OCI-LY7 (cell line): ENCODE results near the gene INHBB. TPM values are rescaled to one million over a fixed set of nuclear protein-coding genes. Genes with fewer than 3 reads are reported as not detected.

Experiments
- BruUV-seq: library from RNA; stranded (reverse); fragments of 400-500 nt; replicated peaks from 2 replicates; lab custom pipeline; 2021; lab: Mats Ljungman, UMichigan
- CTCF ChIA-PET: fragments of 300-600 bp; sonication (Branson Sonifier 250); formaldehyde crosslinking; loops from one replicate; lab custom pipeline; 2022; ENCODE audit warnings: antibody characterized with exemption; ENCODE audit not compliant: unreplicated experiment; lab: Charles Lee
- POLR2A ChIA-PET: fragments of 300-600 bp; sonication (Branson Sonifier 250); formaldehyde crosslinking; loops from one replicate; lab custom pipeline; 2022; ENCODE audit warnings: antibody characterized with exemption; lab: Charles Lee
- DNase-seq: peaks from one replicate; pipeline ENCODE4 v3.0.0-alpha.2; 2015; ENCODE audit warnings: low spot score
- H2AFZ ChIP-seq: fragments of 200-600 bp; sonication (generic), shearing (Covaris generic); 2 replicates; pipeline ENCODE4 v1.6.1; 2014; ENCODE audit warnings: mild to moderate bottlenecking, antibody characterized with exemption, low read length, moderate library complexity
- H3K27ac ChIP-seq: fragments of 200-600 bp; sonication (generic); 2 replicates; pipeline ENCODE4 v1.5.1; 2014; ENCODE audit warnings: mixed run types, low read depth, mild to moderate bottlenecking, moderate library complexity, low read length, inconsistent platforms; ENCODE audit not compliant: poor library complexity, severe bottlenecking
- H3K36me3 ChIP-seq: fragments of 200-600 bp; sonication (generic); 2 replicates; pipeline ENCODE4 v1.6.1; 2014; ENCODE audit warnings: mild to moderate bottlenecking, antibody characterized with exemption, low read length, moderate library complexity, mixed read lengths; ENCODE audit not compliant: insufficient read depth
- H3K4me1 ChIP-seq: fragments of 200-600 bp; sonication (generic); 2 replicates; pipeline ENCODE4 v1.5.1; 2014; ENCODE audit warnings: mild to moderate bottlenecking, low read length; ENCODE audit not compliant: insufficient read depth, poor library complexity, severe bottlenecking
- H3K4me2 ChIP-seq: fragments of 200-600 bp; sonication (generic); 2 replicates; pipeline ENCODE4 v1.6.1; 2014; ENCODE audit warnings: mild to moderate bottlenecking, low read length
- H3K4me3 ChIP-seq: fragments of 200-600 bp; sonication (generic); 2 replicates; pipeline ENCODE4 v1.5.1; 2014; ENCODE audit warnings: mild to moderate bottlenecking, low read depth, low read length; ENCODE audit not compliant: poor library complexity, severe bottlenecking
- H3K79me2 ChIP-seq: fragments of 200-600 bp; sonication (generic); 2 replicates; pipeline ENCODE4 v1.6.1; 2016; ENCODE audit warnings: low read depth, mild to moderate bottlenecking, low read length, moderate library complexity, mixed read lengths; ENCODE audit not compliant: insufficient read depth
- H3K9me2 ChIP-seq: fragments of 200-600 bp; sonication (generic); 2 replicates; pipeline ENCODE4 v1.6.1; 2016; ENCODE audit warnings: mild to moderate bottlenecking, low read length, mixed read lengths; ENCODE audit not compliant: insufficient read depth
- H3K9me3 ChIP-seq: fragments of 200-600 bp; sonication (generic); 2 replicates; pipeline ENCODE4 v1.6.1; 2014; ENCODE audit warnings: mild to moderate bottlenecking, mixed run types, low read length, mixed read lengths
- H4K20me1 ChIP-seq: fragments of 200-600 bp; sonication (generic); 2 replicates; pipeline ENCODE4 v1.6.1; 2014; ENCODE audit warnings: mild to moderate bottlenecking, antibody characterized with exemption, low read length, moderate library complexity, mixed read lengths; ENCODE audit not compliant: insufficient read depth
- EZH2phosphoT487 ChIP-seq: fragments of 200-600 bp; sonication (generic); IDR thresholded peaks from 2 replicates; pipeline ENCODE4 v1.6.1; 2018; ENCODE audit warnings: low read depth, borderline replicate concordance, mild to moderate bottlenecking, mixed run types, antibody characterized with exemption, low read length, moderate library complexity, mixed read lengths
- intact Hi-C: fragments of 100-400 bp; cut with micrococcal nuclease; formaldehyde crosslinking; loops from one replicate; pipeline ENCODE4 v1.10.0; 2022; ENCODE audit not compliant: unreplicated experiment
- total RNA-seq, 2 experiments: library from RNA; depleted of rRNA in 1 of 2; stranded (reverse); fragments of >200 nt in 1 of 2; shearing (Covaris generic) in 1 of 2; gene quantifications; 2 replicates each; pipeline ENCODE4 v1.2.3, GENCODE V29; 2014 to 2022
- TF ChIP-seq, protein P1 (sequence below): fragments of 200-600 bp; sonication (generic); conservative IDR thresholded peaks from 2 replicates; pipeline ENCODE4 v1.5.1; 2014; ENCODE audit warnings: mild to moderate bottlenecking, antibody characterized with exemption, low read length, moderate library complexity, mixed read lengths

The INHBB gene
- total RNA-seq, 2 experiments from 2014 or later, result not detected

- Histone ChIP-seq H3K4me1 (no peaks in the 10 kb centered on the region), H3K9me3 (no peaks in the 10 kb centered on the region), H3K4me2 (no peak overlapping the region), H3K36me3 (no peaks in the 10 kb centered on the region), H3K79me2 (no peaks in the 10 kb centered on the region), H3K4me3 (no peak overlapping the region), H4K20me1 (no peaks in the 10 kb centered on the region), H2AFZ (no peak overlapping the region), H3K27ac (no peak overlapping the region), H3K9me2 (no peaks in the 10 kb centered on the region)
- intact Hi-C loops, result no loop called here
- ChIA-PET CTCF (no interaction called here), POLR2A (no interaction called here)
- no TSS peak for BruUV-seq
- TF ChIP-seq EZH2phosphoT487, result no peak
- TF ChIP-seq, protein P1, sequence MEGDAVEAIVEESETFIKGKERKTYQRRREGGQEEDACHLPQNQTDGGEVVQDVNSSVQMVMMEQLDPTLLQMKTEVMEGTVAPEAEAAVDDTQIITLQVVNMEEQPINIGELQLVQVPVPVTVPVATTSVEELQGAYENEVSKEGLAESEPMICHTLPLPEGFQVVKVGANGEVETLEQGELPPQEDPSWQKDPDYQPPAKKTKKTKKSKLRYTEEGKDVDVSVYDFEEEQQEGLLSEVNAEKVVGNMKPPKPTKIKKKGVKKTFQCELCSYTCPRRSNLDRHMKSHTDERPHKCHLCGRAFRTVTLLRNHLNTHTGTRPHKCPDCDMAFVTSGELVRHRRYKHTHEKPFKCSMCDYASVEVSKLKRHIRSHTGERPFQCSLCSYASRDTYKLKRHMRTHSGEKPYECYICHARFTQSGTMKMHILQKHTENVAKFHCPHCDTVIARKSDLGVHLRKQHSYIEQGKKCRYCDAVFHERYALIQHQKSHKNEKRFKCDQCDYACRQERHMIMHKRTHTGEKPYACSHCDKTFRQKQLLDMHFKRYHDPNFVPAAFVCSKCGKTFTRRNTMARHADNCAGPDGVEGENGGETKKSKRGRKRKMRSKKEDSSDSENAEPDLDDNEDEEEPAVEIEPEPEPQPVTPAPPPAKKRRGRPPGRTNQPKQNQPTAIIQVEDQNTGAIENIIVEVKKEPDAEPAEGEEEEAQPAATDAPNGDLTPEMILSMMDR, result no peak
- DNase-seq, result no peak
Measured at GRCh38 chr2:120375251-120376020, 29.5 kb downstream of the INHBB start.

- H3K9me2 ChIP-seq, result no peaks in the 10 kb centered on the region
- TF ChIP-seq EZH2phosphoT487, result no peak
- TF ChIP-seq, protein P1, result no peak
- POLR2A ChIA-PET, result no interaction called here
Measured at GRCh38 chr2:120376101-120376500, 30.2 kb downstream of the INHBB start.

More at GRCh38 chr2:120376101-120376500, 30.2 kb downstream of the INHBB start:
- BruUV-seq, result no TSS peak
- no peaks in the 10 kb centered on the region for H4K20me1 ChIP-seq
- H3K27ac ChIP-seq, result no peak overlapping the region
- intact Hi-C loops, result no loop called here
- CTCF ChIA-PET, result no interaction called here
- no peak overlapping the region for H3K4me3 ChIP-seq
- H3K4me1 ChIP-seq, result no peaks in the 10 kb centered on the region
- no peak overlapping the region for H2AFZ ChIP-seq
- H3K36me3 ChIP-seq, result no peaks in the 10 kb centered on the region
- no peaks in the 10 kb centered on the region for H3K9me3 ChIP-seq
- H3K79me2 ChIP-seq, result no peaks in the 10 kb centered on the region
- no peak for DNase-seq
- no peak overlapping the region for H3K4me2 ChIP-seq
